GM21515 (cell line): Measurements from ENCODE around the gene HS3ST5.

Experiments
- ATAC-seq: cut with Tn5 transposase; IDR thresholded peaks from one replicate; pipeline ENCODE4 v1.9.1; 2021; ENCODE audit not compliant: unreplicated experiment

The HS3ST5 gene

DNA sequence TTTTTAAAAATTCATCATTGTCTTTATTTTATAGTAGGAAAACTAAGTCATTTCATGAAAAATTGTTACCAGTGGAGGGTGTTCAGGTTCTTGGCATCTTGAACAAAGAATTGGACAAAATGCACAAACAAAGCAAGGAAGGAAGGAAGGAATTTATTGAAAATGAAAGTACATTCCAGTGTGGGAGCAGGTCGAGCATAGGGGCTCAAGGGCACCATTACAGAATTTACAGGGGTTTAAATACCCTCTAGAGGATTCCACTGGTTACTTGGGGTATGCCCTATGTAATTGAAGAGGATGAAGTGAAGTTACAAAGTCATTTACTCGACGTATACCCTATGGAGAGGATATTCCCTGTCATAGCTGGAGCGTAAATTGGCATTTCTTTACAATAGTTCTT is 334.5 kb downstream of the HS3ST5 start:
- no peak for ATAC-seq

DNA sequence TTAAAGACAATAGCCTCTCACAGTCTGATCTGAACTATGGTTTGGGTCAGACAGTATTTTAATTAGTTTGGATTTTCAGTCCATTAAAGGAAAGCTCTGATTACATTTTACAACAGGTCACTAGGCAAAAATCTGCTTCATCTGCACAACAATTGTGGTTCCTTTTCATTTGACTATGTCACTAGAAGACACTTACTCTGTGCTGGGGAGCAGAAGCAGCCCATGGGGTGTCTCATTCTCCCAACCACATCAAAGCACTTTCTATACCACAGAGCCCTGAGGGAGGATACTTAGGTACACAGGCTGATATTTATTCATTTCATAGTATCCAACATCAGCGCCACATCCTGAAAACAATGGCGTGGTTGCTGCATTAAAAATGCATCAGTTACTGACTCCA is 335.3 kb downstream of the HS3ST5 start:
- peak; percentile 63 for ATAC-seq
